ENCODE results near the gene PDCL3. TPM values are rescaled to one million over a fixed set of nuclear protein-coding genes. Genes with fewer than 3 reads are reported as not detected.

Gene PDCL3
- total and polyA plus RNA-seq, 2 donors from 2014 or later = 20.1 to 29.8 TPM

GRCh38 chr2:100588071-100588786, 25.4 kb downstream of the PDCL3 start:
- DNase-seq (no peak), FAIRE-seq (no peak)
- Histone ChIP-seq H3K27ac (ENCODE audit: low read depth in 2 of 2, low read length in 2 of 2) (no peak overlapping the region), H3K9me3 (ENCODE audit: control insufficient read depth in 2 of 3, insufficient read depth in 1 of 3, low read length in 3 of 3) (no peaks in the 10 kb centered on the region), H3K36me3 (ENCODE audit: control insufficient read depth in 2 of 3, insufficient read depth in 3 of 3, low read length in 3 of 3) (no peaks in the 10 kb centered on the region), H3K4me3 (ENCODE audit: low read length in 3 of 3) (no peak overlapping the region), H3K27me3 (ENCODE audit: control insufficient read depth, insufficient read depth, low read length) (no peaks in the 10 kb centered on the region), H3K9ac (ENCODE audit: low read length in 3 of 3) (no peak overlapping the region), H3K4me1 (ENCODE audit: control insufficient read depth in 2 of 3, insufficient read depth in 2 of 3, low read depth in 1 of 3, low read length in 3 of 3) (no peaks in the 10 kb centered on the region)
- intact Hi-C loops (cut with DNase I) = no loop called here
- no peak for TF ChIP-seq CTCF (IDR thresholded peaks at IDR 0.05; ENCODE audit: borderline replicate concordance, extremely low read depth, insufficient read depth)

GRCh38 chr2:100589527-100589926, 26.7 kb downstream of the PDCL3 start:
- Histone ChIP-seq H3K27ac (ENCODE audit: low read depth in 2 of 2, low read length in 2 of 2) (no peak overlapping the region), H3K4me1 (ENCODE audit: control insufficient read depth in 2 of 3, insufficient read depth in 2 of 3, low read depth in 1 of 3, low read length in 3 of 3) (no peaks in the 10 kb centered on the region), H3K27me3 (ENCODE audit: control insufficient read depth, insufficient read depth, low read length) (no peaks in the 10 kb centered on the region), H3K36me3 (ENCODE audit: control insufficient read depth in 2 of 3, insufficient read depth in 3 of 3, low read length in 3 of 3) (no peaks in the 10 kb centered on the region), H3K9ac (ENCODE audit: low read length in 3 of 3) (no peak overlapping the region), H3K4me3 (ENCODE audit: low read length in 3 of 3) (no peak overlapping the region), H3K9me3 (ENCODE audit: control insufficient read depth in 2 of 3, insufficient read depth in 1 of 3, low read length in 3 of 3) (no peaks in the 10 kb centered on the region)
- DNase-seq = no peak
- intact Hi-C loops (cut with DNase I) = no loop called here
- no peak for TF ChIP-seq CTCF (IDR thresholded peaks at IDR 0.05; ENCODE audit: borderline replicate concordance, extremely low read depth, insufficient read depth)
- no peak for FAIRE-seq

GRCh38 chr2:100592226-100592625, 29.4 kb downstream of the PDCL3 start:
- Histone ChIP-seq H3K9me3 (ENCODE audit: control insufficient read depth in 2 of 3, insufficient read depth in 1 of 3, low read length in 3 of 3) (no peaks in the 10 kb centered on the region), H3K4me1 (ENCODE audit: control insufficient read depth in 2 of 3, insufficient read depth in 2 of 3, low read depth in 1 of 3, low read length in 3 of 3) (no peaks in the 10 kb centered on the region), H3K27ac (ENCODE audit: low read depth in 2 of 2, low read length in 2 of 2) (no peak overlapping the region), H3K9ac (ENCODE audit: low read length in 3 of 3) (no peak overlapping the region), H3K36me3 (ENCODE audit: control insufficient read depth in 2 of 3, insufficient read depth in 3 of 3, low read length in 3 of 3) (no peaks in the 10 kb centered on the region), H3K4me3 (ENCODE audit: low read length in 3 of 3) (no peak overlapping the region), H3K27me3 (ENCODE audit: control insufficient read depth, insufficient read depth, low read length) (no peaks in the 10 kb centered on the region)
- DNase-seq (no peak), FAIRE-seq (no peak)
- no peak for TF ChIP-seq CTCF (IDR thresholded peaks at IDR 0.05; ENCODE audit: borderline replicate concordance, extremely low read depth, insufficient read depth)
- intact Hi-C loops (cut with DNase I) = no loop called here

GRCh38 chr2:100596465-100596864, 33.7 kb downstream of the PDCL3 start:
- TF ChIP-seq CTCF (IDR thresholded peaks at IDR 0.05; ENCODE audit: borderline replicate concordance, extremely low read depth, insufficient read depth) = no peak
- Histone ChIP-seq H3K4me3 (ENCODE audit: low read length in 3 of 3) (no peak overlapping the region), H3K36me3 (ENCODE audit: control insufficient read depth in 2 of 3, insufficient read depth in 3 of 3, low read length in 3 of 3) (no peaks in the 10 kb centered on the region), H3K27me3 (ENCODE audit: control insufficient read depth, insufficient read depth, low read length) (no peaks in the 10 kb centered on the region), H3K9ac (ENCODE audit: low read length in 3 of 3) (no peak overlapping the region), H3K9me3 (ENCODE audit: control insufficient read depth in 2 of 3, insufficient read depth in 1 of 3, low read length in 3 of 3) (no peaks in the 10 kb centered on the region), H3K4me1 (ENCODE audit: control insufficient read depth in 2 of 3, insufficient read depth in 2 of 3, low read depth in 1 of 3, low read length in 3 of 3) (no peaks in the 10 kb centered on the region), H3K27ac (ENCODE audit: low read depth in 2 of 2, low read length in 2 of 2) (no peak overlapping the region)
- intact Hi-C loops (cut with DNase I) = no loop called here
- no peak for DNase-seq
- FAIRE-seq = no peak
